ENCODE results near the gene PDZD2. TPM values are rescaled to one million over a fixed set of nuclear protein-coding genes. Genes with fewer than 3 reads are reported as not detected.

Gene PDZD2
- total RNA-seq, 4 donors from 2014 or later: 13.7 to 26.7 (median 24.1) TPM

GRCh38 chr5:31698673-31699072, 59.7 kb downstream of the PDZD2 start:
- Histone ChIP-seq H3K9me3 (no peaks in the 10 kb centered on the region), H3K4me1 (no peaks in the 10 kb centered on the region), H3K36me3 (no peaks in the 10 kb centered on the region), H3K4me3 (no peak overlapping the region), H3K27ac (no peak overlapping the region), H3K27me3 (no peaks in the 10 kb centered on the region)
- intact Hi-C loops (cut with DNase I): no loop called here
- TF ChIP-seq POLR2A (IDR thresholded peaks at IDR 0.05) (no peak), CTCF (IDR thresholded peaks at IDR 0.05) (no peak)
- 72 to 91% methylated on average over 4 to 7 of the region's 7 CpGs for WGBS, 2 donors
- no peak for DNase-seq

DNA sequence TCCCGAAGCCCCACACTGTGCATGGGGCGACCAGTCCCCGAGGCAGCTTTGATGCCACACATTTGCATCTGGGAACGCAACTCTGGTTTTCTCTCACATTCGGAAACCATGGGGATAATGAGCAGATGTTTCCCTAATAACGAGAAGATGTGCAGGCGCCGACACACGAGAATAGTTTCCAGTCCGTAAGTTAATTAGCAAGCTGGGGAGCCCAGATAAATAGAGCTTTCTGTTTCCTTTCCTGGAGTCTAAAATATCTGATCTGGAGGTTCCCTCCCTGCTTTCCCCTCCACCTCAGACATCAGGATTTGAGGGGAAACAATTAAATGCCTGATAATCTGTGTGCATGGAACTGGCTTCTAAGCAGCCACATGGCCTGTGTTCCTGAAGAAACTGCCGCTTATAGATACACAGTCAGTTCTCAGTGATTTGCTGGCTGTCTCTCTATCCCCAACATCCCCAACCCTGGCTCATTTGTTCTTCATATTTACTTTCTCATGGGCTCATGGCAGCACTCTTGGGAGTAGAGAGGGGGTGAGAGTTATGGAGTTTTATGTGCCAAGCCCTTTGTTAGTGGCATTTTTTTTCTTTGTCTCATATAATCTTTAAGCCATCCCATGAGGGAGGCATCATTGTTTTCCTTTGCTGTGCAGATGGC, 62.8 kb downstream of the PDZD2 start:
- WGBS, 2 donors: 62 to 67% methylated on average over 10 to 11 of the region's 11 CpGs
- no peaks in the 10 kb centered on the region for H3K27me3 ChIP-seq
- DNase-seq: no peak
- H3K4me1 ChIP-seq: no peaks in the 10 kb centered on the region
- no peak overlapping the region for H3K27ac ChIP-seq
- intact Hi-C loops (cut with DNase I): no loop called here
- no peak overlapping the region for H3K4me3 ChIP-seq
- H3K36me3 ChIP-seq: no peaks in the 10 kb centered on the region
- TF ChIP-seq POLR2A (IDR thresholded peaks at IDR 0.05) (no peak), CTCF (IDR thresholded peaks at IDR 0.05) (no peak)
- no peaks in the 10 kb centered on the region for H3K9me3 ChIP-seq

DNA sequence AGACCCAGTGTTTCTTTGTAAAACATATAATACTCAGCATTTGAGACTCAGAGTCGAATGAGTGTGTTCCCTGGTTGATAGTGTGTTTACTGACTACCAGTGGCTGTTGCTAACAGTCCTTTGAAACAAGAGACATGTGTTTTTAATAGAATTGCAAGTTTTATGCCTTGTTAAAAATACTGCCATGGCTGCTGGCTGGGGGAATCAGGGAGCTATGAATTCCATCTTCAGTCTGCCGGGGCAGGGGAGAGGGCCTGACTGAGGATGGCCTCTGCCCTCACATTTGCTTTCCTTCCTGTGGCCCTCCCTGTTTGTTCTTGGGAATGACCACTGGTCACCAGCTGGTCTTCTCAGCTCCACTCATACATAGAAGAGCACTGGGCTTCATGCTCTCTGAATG, 63.8 kb downstream of the PDZD2 start:
- no peak for DNase-seq
- intact Hi-C loops (cut with DNase I): no loop called here
- Histone ChIP-seq H3K36me3 (no peaks in the 10 kb centered on the region), H3K27ac (no peak overlapping the region), H3K4me1 (peaks cover 0 to 8% (median 0%) of the 10 kb centered on the region in 3 donors), H3K9me3 (no peaks in the 10 kb centered on the region), H3K4me3 (no peak overlapping the region), H3K27me3 (no peaks in the 10 kb centered on the region)
- 43 to 54% methylated on average over 1 to 2 of the region's 2 CpGs for WGBS, 2 donors
- TF ChIP-seq CTCF (IDR thresholded peaks at IDR 0.05) (no peak), POLR2A (IDR thresholded peaks at IDR 0.05) (no peak)

- H3K27me3 ChIP-seq: no peaks in the 10 kb centered on the region
- no peak for DNase-seq
- peaks cover 0 to 8% (median 0%) of the 10 kb centered on the region in 3 donors for H3K4me1 ChIP-seq
- 85 to 93% methylated on average over 1 of the region's 1 CpG for WGBS, 2 donors
- H3K4me3 ChIP-seq: no peak overlapping the region
- no peaks in the 10 kb centered on the region for H3K9me3 ChIP-seq
- H3K27ac ChIP-seq: no peak overlapping the region
- TF ChIP-seq CTCF (IDR thresholded peaks at IDR 0.05) (no peak), POLR2A (IDR thresholded peaks at IDR 0.05) (no peak)
- intact Hi-C loops (cut with DNase I): no loop called here
- no peaks in the 10 kb centered on the region for H3K36me3 ChIP-seq
These were observed 64.8 kb downstream of the PDZD2 start for GRCh38 chr5:31703757-31704156.

- Histone ChIP-seq H3K4me1 (peaks cover 0 to 8% (median 0%) of the 10 kb centered on the region in 3 donors), H3K27me3 (no peaks in the 10 kb centered on the region), H3K36me3 (no peaks in the 10 kb centered on the region), H3K27ac (peak overlapping the region in 1 of 4 donors; percentile 52), H3K4me3 (no peak overlapping the region), H3K9me3 (no peaks in the 10 kb centered on the region)
- intact Hi-C loops (cut with DNase I): no loop called here
- 67 to 80% methylated on average over 4 of the region's 4 CpGs for WGBS, 2 donors
- no peak for TF ChIP-seq POLR2A (IDR thresholded peaks at IDR 0.05)
- no peak for TF ChIP-seq CTCF (IDR thresholded peaks at IDR 0.05)
- DNase-seq: no peak
These were observed 67.3 kb downstream of the PDZD2 start for GRCh38 chr5:31706186-31706585.
